GM12892 (cell line): ENCODE results near the gene BIN1.

Experiments
- POLR2A ChIP-seq: IDR thresholded peaks from 2 replicates; pipeline ENCODE4 v1.6.1; 2011; ENCODE audit warnings: low read depth, low read length, control low read depth
- POLR2AphosphoS5 ChIP-seq: IDR thresholded peaks from 2 replicates; pipeline ENCODE4 v1.6.1; 2011; ENCODE audit warnings: low read depth, low read length, control low read depth
- TAF1 ChIP-seq: IDR thresholded peaks from 2 replicates; pipeline ENCODE4 v1.6.1; 2011; ENCODE audit warnings: low read depth, mild to moderate bottlenecking, control low read depth, low read length, borderline replicate concordance

- TF ChIP-seq POLR2AphosphoS5 (no peak), TAF1 (no peak), POLR2A (no peak)
Observed at GRCh38 chr2:127093648-127094210, 13.2 kb downstream of the BIN1 start.
